OCI-LY1 (cell line): ENCODE data around the gene PRPF6.

Source experiments
- H2AFZ ChIP-seq: fragments of 200-600 bp; sonication (generic), shearing (Covaris generic); 2 replicates; pipeline ENCODE4 v1.6.0; 2014; ENCODE audit warnings: antibody characterized with exemption, mild to moderate bottlenecking, low read length
- H3F3A ChIP-seq: fragments of 200-600 bp; sonication (generic), shearing (Covaris generic); 2 replicates; pipeline ENCODE4 v1.6.0; 2014; ENCODE audit warnings: mild to moderate bottlenecking, antibody characterized with exemption, low read length, moderate library complexity; ENCODE audit not compliant: insufficient read depth
- H3K27ac ChIP-seq: fragments of 200-600 bp; sonication (generic); 2 replicates; pipeline ENCODE4 v1.5.1; 2014; ENCODE audit warnings: low read length, mixed run types, mild to moderate bottlenecking, low read depth; ENCODE audit not compliant: poor library complexity, severe bottlenecking
- H3K27me3 ChIP-seq: fragments of 200-600 bp; sonication (generic); 2 replicates; pipeline ENCODE4 v1.6.0; 2014; ENCODE audit warnings: antibody characterized with exemption, mild to moderate bottlenecking, low read length, moderate library complexity; ENCODE audit not compliant: insufficient read depth
- H3K36me3 ChIP-seq: fragments of 200-600 bp; sonication (generic); 2 replicates; pipeline ENCODE4 v1.6.1; 2014; ENCODE audit warnings: mild to moderate bottlenecking, antibody characterized with exemption, low read length, moderate library complexity, mixed read lengths; ENCODE audit not compliant: insufficient read depth
- H3K4me1 ChIP-seq: fragments of 200-600 bp; sonication (generic); 2 replicates; pipeline ENCODE4 v1.5.1; 2014; ENCODE audit warnings: mild to moderate bottlenecking, low read length, moderate library complexity; ENCODE audit not compliant: insufficient read depth, severe bottlenecking
- H3K4me2 ChIP-seq: fragments of 200-600 bp; sonication (generic), shearing (Covaris generic); 2 replicates; pipeline ENCODE4 v1.6.1; 2014; ENCODE audit warnings: low read length
- H3K4me3 ChIP-seq: fragments of 200-600 bp; sonication (generic); 2 replicates; pipeline ENCODE4 v1.5.1; 2014; ENCODE audit warnings: low read length, low read depth, mild to moderate bottlenecking, mixed read lengths; ENCODE audit not compliant: poor library complexity, severe bottlenecking
- H3K79me2 ChIP-seq: fragments of 200-600 bp; shearing (Covaris generic); 2 replicates; pipeline ENCODE4 v1.6.1; 2016; ENCODE audit warnings: mixed run types, low read length, mixed read lengths; ENCODE audit not compliant: insufficient read depth
- H3K9ac ChIP-seq: fragments of 200-600 bp; sonication (generic), shearing (Covaris generic); 2 replicates; pipeline ENCODE4 v1.6.1; 2014; ENCODE audit warnings: mild to moderate bottlenecking, low read length, mixed read lengths
- H3K9me2 ChIP-seq: fragments of 200-600 bp; sonication (generic), shearing (Covaris generic); 2 replicates; pipeline ENCODE4 v1.6.1; 2014; ENCODE audit warnings: low read depth, mild to moderate bottlenecking, low read length, mixed read lengths
- H3K9me3 ChIP-seq: fragments of 200-600 bp; shearing (Covaris generic); 2 replicates; pipeline ENCODE4 v1.6.1; 2014; ENCODE audit warnings: low read length, mixed read lengths
- H4K20me1 ChIP-seq: fragments of 200-600 bp; sonication (generic), shearing (Covaris generic); 2 replicates; pipeline ENCODE4 v1.6.0; 2016; ENCODE audit warnings: mild to moderate bottlenecking, low read length; ENCODE audit not compliant: insufficient read depth
- EZH2 ChIP-seq: fragments of 200-600 bp; sonication (generic), shearing (Covaris generic); IDR thresholded peaks from 2 replicates; pipeline ENCODE4 v1.8.0; 2017; ENCODE audit warnings: borderline replicate concordance, mixed run types, mild to moderate bottlenecking, antibody characterized with exemption, low read length, moderate library complexity, mixed read lengths
- TF ChIP-seq, protein P1 (sequence below): fragments of 200-600 bp; sonication (generic), shearing (Covaris generic); IDR thresholded peaks from 2 replicates; pipeline ENCODE4 v1.5.1; 2017; ENCODE audit warnings: mild to moderate bottlenecking, antibody characterized with exemption, low read length, moderate library complexity, mixed read lengths

PRPF6 gene

DNA sequence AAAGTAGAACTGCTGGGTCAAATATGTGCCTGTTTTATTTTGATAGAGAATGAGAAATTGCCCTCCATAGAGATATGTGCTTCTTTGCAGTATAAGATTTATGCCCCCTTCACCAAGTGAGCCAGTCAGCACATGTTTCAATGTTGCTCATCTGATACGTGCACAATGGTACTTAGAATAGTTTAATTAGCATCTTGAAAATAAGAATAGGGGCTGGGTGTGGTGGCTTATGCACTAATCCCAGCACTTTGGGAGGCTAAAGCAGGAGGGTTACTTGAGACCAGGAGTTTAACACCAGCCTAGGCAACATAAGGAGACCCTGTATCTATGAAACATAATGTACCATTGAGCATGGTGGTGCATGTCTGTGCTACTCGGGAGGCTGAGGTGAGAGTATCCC is 34.7 kb downstream of the PRPF6 start:
- Histone ChIP-seq H3K27ac (no peak overlapping the region), H3K9me3 (no peaks in the 10 kb centered on the region), H3K4me2 (no peak overlapping the region), H4K20me1 (no peaks in the 10 kb centered on the region), H3K79me2 (no peaks in the 10 kb centered on the region), H2AFZ (no peak overlapping the region), H3K9me2 (no peaks in the 10 kb centered on the region), H3K4me1 (peaks cover 11% of the 10 kb centered on the region), H3K9ac (no peak overlapping the region), H3F3A (no peaks in the 10 kb centered on the region), H3K36me3 (peaks cover 63% of the 10 kb centered on the region), H3K27me3 (no peaks in the 10 kb centered on the region), H3K4me3 (no peak overlapping the region)
- TF ChIP-seq EZH2: no peak
- TF ChIP-seq, protein P1, sequence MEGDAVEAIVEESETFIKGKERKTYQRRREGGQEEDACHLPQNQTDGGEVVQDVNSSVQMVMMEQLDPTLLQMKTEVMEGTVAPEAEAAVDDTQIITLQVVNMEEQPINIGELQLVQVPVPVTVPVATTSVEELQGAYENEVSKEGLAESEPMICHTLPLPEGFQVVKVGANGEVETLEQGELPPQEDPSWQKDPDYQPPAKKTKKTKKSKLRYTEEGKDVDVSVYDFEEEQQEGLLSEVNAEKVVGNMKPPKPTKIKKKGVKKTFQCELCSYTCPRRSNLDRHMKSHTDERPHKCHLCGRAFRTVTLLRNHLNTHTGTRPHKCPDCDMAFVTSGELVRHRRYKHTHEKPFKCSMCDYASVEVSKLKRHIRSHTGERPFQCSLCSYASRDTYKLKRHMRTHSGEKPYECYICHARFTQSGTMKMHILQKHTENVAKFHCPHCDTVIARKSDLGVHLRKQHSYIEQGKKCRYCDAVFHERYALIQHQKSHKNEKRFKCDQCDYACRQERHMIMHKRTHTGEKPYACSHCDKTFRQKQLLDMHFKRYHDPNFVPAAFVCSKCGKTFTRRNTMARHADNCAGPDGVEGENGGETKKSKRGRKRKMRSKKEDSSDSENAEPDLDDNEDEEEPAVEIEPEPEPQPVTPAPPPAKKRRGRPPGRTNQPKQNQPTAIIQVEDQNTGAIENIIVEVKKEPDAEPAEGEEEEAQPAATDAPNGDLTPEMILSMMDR: no peak

DNA sequence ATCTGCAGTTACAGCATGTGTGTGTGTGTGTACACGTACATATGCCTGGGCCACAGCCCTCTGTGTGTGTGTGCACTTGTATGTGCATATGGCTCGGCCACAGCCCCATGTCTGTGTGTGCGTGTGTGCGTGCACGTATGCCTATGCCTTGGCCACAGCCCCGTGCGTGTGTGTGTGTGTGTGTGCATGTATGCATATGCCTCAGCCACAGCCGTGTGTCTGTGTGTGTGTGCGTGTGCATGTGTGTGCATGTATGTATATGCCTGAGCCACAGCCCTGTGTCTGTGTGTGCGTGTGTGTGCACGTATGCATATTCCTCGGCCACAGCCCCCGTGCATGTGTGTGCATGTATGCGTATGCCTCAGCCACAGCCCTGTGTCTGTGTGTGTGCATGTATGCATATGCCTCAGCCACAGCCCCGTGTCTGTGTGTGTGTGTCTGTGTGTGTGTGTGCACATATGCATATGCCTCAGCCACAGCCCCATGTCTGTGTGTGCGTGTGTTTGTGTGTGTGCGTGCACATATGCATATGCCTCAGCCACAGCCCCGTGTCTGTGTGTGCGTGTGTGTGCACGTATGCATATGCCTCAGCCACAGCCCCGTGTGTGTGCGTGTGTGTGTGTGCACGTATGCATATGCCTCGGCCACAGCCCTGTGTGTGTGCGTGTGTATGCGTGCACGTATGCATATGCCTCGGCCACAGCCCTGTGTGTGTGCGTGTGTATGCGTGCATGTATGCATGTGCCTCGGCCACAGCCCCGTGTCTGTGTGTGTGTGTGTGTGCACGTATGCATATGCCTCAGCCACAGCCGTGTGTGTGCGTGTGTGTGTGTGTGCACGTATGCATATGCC is 40.4 kb downstream of the PRPF6 start:
- H3K27ac ChIP-seq: no peak overlapping the region
- no peak overlapping the region for H3K4me2 ChIP-seq
- H3K79me2 ChIP-seq: no peaks in the 10 kb centered on the region
- H3K36me3 ChIP-seq: peaks cover 79% of the 10 kb centered on the region
- H3K27me3 ChIP-seq: no peaks in the 10 kb centered on the region
- H3F3A ChIP-seq: no peaks in the 10 kb centered on the region
- no peaks in the 10 kb centered on the region for H3K9me3 ChIP-seq
- H3K4me1 ChIP-seq: no peaks in the 10 kb centered on the region
- H2AFZ ChIP-seq: no peak overlapping the region
- no peak overlapping the region for H3K4me3 ChIP-seq
- TF ChIP-seq, protein P1: no peak
- TF ChIP-seq EZH2: no peak
- H4K20me1 ChIP-seq: no peaks in the 10 kb centered on the region
- H3K9me2 ChIP-seq: no peaks in the 10 kb centered on the region
- no peak overlapping the region for H3K9ac ChIP-seq

DNA sequence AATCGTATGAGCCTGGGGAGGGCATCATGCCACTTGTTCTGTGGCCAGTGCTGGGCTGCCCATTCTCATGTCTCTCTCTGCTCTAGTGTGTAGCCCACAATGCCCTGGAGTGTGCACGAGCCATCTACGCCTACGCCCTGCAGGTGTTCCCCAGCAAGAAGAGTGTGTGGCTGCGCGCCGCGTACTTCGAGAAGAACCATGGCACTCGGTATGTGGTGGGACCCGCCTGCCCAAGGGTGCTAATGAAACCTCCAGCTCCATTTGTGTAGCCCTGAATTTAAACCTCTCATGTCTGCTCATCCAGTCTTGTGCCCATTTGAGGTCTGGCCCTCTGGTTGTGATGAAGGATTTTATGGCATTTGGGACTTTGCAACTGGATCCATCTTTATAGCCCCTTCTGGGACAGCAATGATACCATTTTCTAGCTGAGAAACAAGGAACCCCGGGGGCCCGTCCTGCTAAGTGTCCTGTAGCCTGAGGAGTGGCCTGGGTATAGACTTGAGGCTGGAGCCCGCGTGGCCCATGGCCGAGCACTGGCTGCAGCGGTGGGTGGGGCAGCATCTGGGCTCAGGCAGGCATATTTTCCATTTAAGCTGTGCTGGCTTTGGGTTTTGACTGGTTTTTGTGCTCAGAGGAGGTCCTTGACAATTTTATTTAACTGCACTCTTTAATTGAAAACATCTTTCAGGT is 41.9 kb downstream of the PRPF6 start:
- Histone ChIP-seq H3K27ac (no peak overlapping the region), H3K36me3 (peaks cover 83% of the 10 kb centered on the region), H2AFZ (no peak overlapping the region), H3K4me2 (no peak overlapping the region), H3K4me3 (no peak overlapping the region), H3K79me2 (no peaks in the 10 kb centered on the region), H3K27me3 (no peaks in the 10 kb centered on the region), H3K4me1 (no peaks in the 10 kb centered on the region), H3K9ac (no peak overlapping the region), H3K9me2 (no peaks in the 10 kb centered on the region), H4K20me1 (no peaks in the 10 kb centered on the region), H3K9me3 (no peaks in the 10 kb centered on the region), H3F3A (no peaks in the 10 kb centered on the region)
- TF ChIP-seq EZH2: no peak
